Mucosa of descending colon (tissue), 3 donors: ENCODE results near the gene NCCRP1. TPM values are rescaled to one million over a fixed set of nuclear protein-coding genes. Genes with fewer than 3 reads are reported as not detected.

ENCODE experiments used
- ATAC-seq: fragments of 200-7000 bp; cut with Tn5 transposase; one replicate; pipeline ENCODE4 v1.9.1; 2020; ENCODE audit warnings: mild to moderate bottlenecking, moderate library complexity
- DNase-seq, 3 donors: peaks; one replicate each; pipeline ENCODE4 v3.0.0-alpha.2; 2020
- H3K36me3 ChIP-seq: fragments of 200-600 bp; one replicate; pipeline ENCODE4 v1.8.0; 2021; ENCODE audit warnings: low read depth, mild to moderate bottlenecking
- H3K4me1 ChIP-seq: fragments of 200-600 bp; one replicate; pipeline ENCODE4 v1.8.0; 2021; ENCODE audit warnings: low read depth, mild to moderate bottlenecking
- H3K4me3 ChIP-seq: fragments of 200-600 bp; one replicate; pipeline ENCODE4 v1.8.0; 2021; ENCODE audit warnings: mild to moderate bottlenecking
- H3K9me3 ChIP-seq: fragments of 200-600 bp; one replicate; pipeline ENCODE4 v1.8.0; 2021; ENCODE audit warnings: mild to moderate bottlenecking
- CTCF ChIP-seq: fragments of 200-600 bp; IDR thresholded peaks from one replicate; pipeline ENCODE4 v1.8.0; 2022; ENCODE audit warnings: antibody characterized with exemption, mild to moderate bottlenecking
- intact Hi-C, 2 donors: fragments of 100-400 bp; cut with DNase I in 1 of 2; cut with micrococcal nuclease in 1 of 2; formaldehyde crosslinking; loops; one replicate each; pipeline versions ENCODE4 v1.11.0 to v1.11.1; 2022; cut with DNase I, micrococcal nuclease
- total RNA-seq, 3 donors: library from RNA; stranded (reverse); fragmentation: NEBNext Ultra II Directional in 2 of 3; extraction: Animal tissue kit (Norgen Biotek cat#: 25700) in 2 of 3; gene quantifications; one replicate each; pipeline versions ENCODE4 v1.2.1 to v1.2.4, GENCODE V29; 2021 to 2023
- donor health status: DM: no; HTN: no; CAD: no; lungs with moderate emphysema.
- donor health status: DM: no; HTN: no; CAD: no.
- donor health status: DM: no; HTN: yes; CAD: no.

NCCRP1 gene
- total RNA-seq, 3 donors from 2014 or later: 0.14 TPM; not detected in 2

- intact Hi-C loops: no loop called here
Measured at GRCh38 chr19:39179754-39180153, 17.0 kb upstream of the NCCRP1 start.

GRCh38 chr19:39180749-39181148, 16.0 kb upstream of the NCCRP1 start:
- Histone ChIP-seq H3K4me1 (no peaks in the 10 kb centered on the region), H3K9me3 (no peaks in the 10 kb centered on the region), H3K36me3 (peaks cover 3% of the 10 kb centered on the region), H3K4me3 (no peak overlapping the region)
- ATAC-seq: no peak
- no peak for TF ChIP-seq CTCF
- intact Hi-C loops: no loop called here
- no peak for DNase-seq

More at GRCh38 chr19:39179754-39180153, 17.0 kb upstream of the NCCRP1 start:
- Histone ChIP-seq H3K4me3 (no peak overlapping the region), H3K9me3 (no peaks in the 10 kb centered on the region), H3K4me1 (no peaks in the 10 kb centered on the region), H3K36me3 (peaks cover 3% of the 10 kb centered on the region)
- DNase-seq: no peak
- no peak for ATAC-seq
- no peak for TF ChIP-seq CTCF

- intact Hi-C loops: no loop called here
- H3K4me1 ChIP-seq: no peaks in the 10 kb centered on the region
- DNase-seq (no peak), ATAC-seq (no peak)
- no peaks in the 10 kb centered on the region for H3K9me3 ChIP-seq
- no peak for TF ChIP-seq CTCF
- peaks cover 3% of the 10 kb centered on the region for H3K36me3 ChIP-seq
- H3K4me3 ChIP-seq: no peak overlapping the region
Measured at GRCh38 chr19:39181500-39182173, 15.1 kb upstream of the NCCRP1 start.

- Histone ChIP-seq H3K9me3 (no peaks in the 10 kb centered on the region), H3K36me3 (no peaks in the 10 kb centered on the region), H3K4me1 (no peaks in the 10 kb centered on the region), H3K4me3 (no peak overlapping the region)
- no peak for TF ChIP-seq CTCF
- intact Hi-C loops: no loop called here
- ATAC-seq (no peak), DNase-seq (no peak)
Measured at GRCh38 chr19:39182174-39182505, 14.6 kb upstream of the NCCRP1 start.

- ATAC-seq (no peak), DNase-seq (no peak)
- Histone ChIP-seq H3K4me1 (no peaks in the 10 kb centered on the region), H3K9me3 (no peaks in the 10 kb centered on the region), H3K36me3 (no peaks in the 10 kb centered on the region), H3K4me3 (no peak overlapping the region)
- intact Hi-C loops: no loop called here
- no peak for TF ChIP-seq CTCF
Measured at GRCh38 chr19:39183104-39183503, 13.7 kb upstream of the NCCRP1 start.

GRCh38 chr19:39186391-39186790, 10.4 kb upstream of the NCCRP1 start:
- H3K36me3 ChIP-seq: no peaks in the 10 kb centered on the region
- TF ChIP-seq CTCF: no peak
- H3K4me3 ChIP-seq: no peak overlapping the region
- ATAC-seq (no peak), DNase-seq (no peak)
- H3K4me1 ChIP-seq: no peaks in the 10 kb centered on the region
- no peaks in the 10 kb centered on the region for H3K9me3 ChIP-seq
- intact Hi-C loops: loop anchor here in 1 of 2 donors (5.0 kb wide), 1 partner anchor 64 kb away; no protein-coding TSS in a partner anchor
